Heart left ventricle (tissue), 16 donors: ENCODE measurements around the gene PDCD7. TPM values are rescaled to one million over a fixed set of nuclear protein-coding genes. Genes with fewer than 3 reads are reported as not detected.
"Not testable (repeated sequence)": the region's sequence is repeated elsewhere in the genome, so short reads cannot be mapped to it uniquely, and the experiment has no call there.

Experiments
- ATAC-seq, 4 donors: fragments of 200-7000 bp; cut with Tn5 transposase; one replicate each; pipeline ENCODE4 v1.9.1; 2020 to 2022; ENCODE audit warnings: moderate library complexity in 4 of 4, mild to moderate bottlenecking in 3 of 4, moderate number of reproducible peaks in 1 of 4
- DNase-seq, 5 donors: peaks; one replicate each; pipeline ENCODE4 v3.0.0-alpha.2; 2020
- H3K27ac ChIP-seq, 12 donors: fragments of 200-600 bp; sonication (generic) in 4 of 12; one replicate each; pipeline versions ENCODE4 v1.5.0 to v1.8.0; 2016 to 2022; ENCODE audit warnings: mild to moderate bottlenecking in 2 of 12
- H3K27me3 ChIP-seq, 9 donors: fragments of 200-600 bp; sonication (generic) in 2 of 9; one replicate each; pipeline versions ENCODE4 v1.5.1 to v1.8.0; 2016 to 2022; ENCODE audit warnings: mild to moderate bottlenecking in 3 of 9
- H3K36me3 ChIP-seq, 9 donors: fragments of 200-600 bp; sonication (generic) in 2 of 9; one replicate each; pipeline versions ENCODE4 v1.5.0 to v1.8.0; 2018 to 2022; ENCODE audit warnings: mild to moderate bottlenecking in 2 of 9
- H3K4me1 ChIP-seq, 12 donors: fragments of 200-600 bp; sonication (generic) in 4 of 12; one replicate each; pipeline versions ENCODE4 v1.5.0 to v1.8.0; 2016 to 2022; ENCODE audit warnings: mild to moderate bottlenecking in 3 of 12
- H3K4me3 ChIP-seq, 12 donors: fragments of 200-600 bp; sonication (generic) in 4 of 12; one replicate each; pipeline versions ENCODE4 v1.5.0 to v1.8.0; 2017 to 2022; ENCODE audit warnings: mild to moderate bottlenecking in 9 of 12, moderate library complexity in 4 of 12
- H3K9me3 ChIP-seq, 12 donors: fragments of 200-600 bp; sonication (generic) in 4 of 12; one replicate each; pipeline versions ENCODE4 v1.5.0 to v1.8.0; 2016 to 2022; ENCODE audit warnings: mild to moderate bottlenecking in 1 of 12
- POLR2A ChIP-seq, 2 donors: fragments of 450-650 bp; IDR thresholded peaks; one replicate each; pipeline ENCODE4 v1.6.1; 2017; ENCODE audit warnings: antibody characterized with exemption in 2 of 2, mild to moderate bottlenecking in 2 of 2, moderate library complexity in 2 of 2
- WGBS, 4 donors: extraction: QIAGEN DNeasy Blood & Tissue Kit in 2 of 4; methylation state at CpG; one replicate each; pipeline versions ENCODE4 v1.1.5 to v1.1.7; 2013 to 2018; 5-methylcytosine and 5-hydroxymethylcytosine counted together
- intact Hi-C, 10 donors: fragments of 100-400 bp; cut with DNase I; formaldehyde crosslinking; loops; one replicate each; pipeline versions ENCODE4 v1.11.1 to v1.14.2; 2022
- long read RNA-seq, 3 donors: library from polyadenylated mRNA; unstranded; transcript quantifications; one replicate each; pipeline ENCODE4 v2.0.0, GENCODE V29; 2020 to 2021
- polyA plus RNA-seq, 2 donors: library from polyadenylated mRNA; stranded (reverse); fragments of 200-250 nt; gene quantifications; one replicate each; pipeline ENCODE4 v1.2.3, GENCODE V29; 2013
- total RNA-seq, 9 donors: library from RNA; depleted of rRNA in 2 of 9; stranded (reverse); fragments of >200 nt in 2 of 9; fragmentation: NEBNext Ultra II Directional in 3 of 9; extraction: Animal tissue kit (Norgen Biotek cat#: 25700) in 3 of 9; gene quantifications; one replicate each; pipeline versions ENCODE4 v1.1.0 to v1.2.4, GENCODE V29; 2016 to 2023
- TF ChIP-seq, protein P1 (sequence below), 12 donors: fragments of 200-600 bp; sonication (generic) in 4 of 12; IDR thresholded peaks; one replicate each; pipeline versions ENCODE4 v1.5.0 to v1.8.0; 2018 to 2022; ENCODE audit warnings: antibody characterized with exemption in 12 of 12, mild to moderate bottlenecking in 5 of 12
- donor health status: ischemic (EF 13 %, LVEDD 7.1; RV severe dilation, severe dysfunction).
- donor health status: healthy with polysubstance abuse.
- donor health status: DM: no; HTN: yes; CAD: no.
- donor health status: DM: no; HTN: no; CAD: no.
- donor health status: ischemic (EF 25% LVEDD 6.9; RV normal size, moderate dysfunction).
- donor health status: ischemic (EF 25% LVEDD 5.7; RV mildly dilated, moderate dysfunction).
- donor health status: healthy.
- donor health status: DM: yes; HTN: yes; CAD: no.
- donor health status: ischemic (EF 35%, LVEDD 5.7; RV mildly dilated, moderate dysfunction).
- donor health status: nonischemic (EF 11% LVEDD 7.7; RV severe dilation, severe dysfunction).
- donor health status: DM: yes; HTN: yes; CAD: no.
- donor health status: PGD.
- donor health status: ischemic (EF 29% LVEDD 5.4; RV normal size, mild dysfunction).
- donor health status: nonischemic (EF 23%, LVEDD 6.1; RV moderate dilation, normal function).

The PDCD7 gene
- 10 to 100 TPM in 8 of 9 donors, 1 to 10 TPM in 1; 9.5 to 21.9 (median 13.9) TPM for total RNA-seq
- polyA plus RNA-seq = 10 to 100 TPM; 10.6 to 11.1 TPM
- long read RNA-seq, donor 1, partial matches to known transcripts = 13 of 18 reads
- long read RNA-seq, donor 1, other reads (novel, unspliced or antisense) = 1 of 18 reads
- long read RNA-seq, donor 2, partial matches to known transcripts = 2 of 3 reads
- long read RNA-seq, donor 2, other reads (novel, unspliced or antisense) = 1 of 3 reads
- long read RNA-seq, donor 3, partial matches to known transcripts = 12 of 14 reads
- long read RNA-seq, donor 3, other reads (novel, unspliced or antisense) = 0 of 14 reads

DNA sequence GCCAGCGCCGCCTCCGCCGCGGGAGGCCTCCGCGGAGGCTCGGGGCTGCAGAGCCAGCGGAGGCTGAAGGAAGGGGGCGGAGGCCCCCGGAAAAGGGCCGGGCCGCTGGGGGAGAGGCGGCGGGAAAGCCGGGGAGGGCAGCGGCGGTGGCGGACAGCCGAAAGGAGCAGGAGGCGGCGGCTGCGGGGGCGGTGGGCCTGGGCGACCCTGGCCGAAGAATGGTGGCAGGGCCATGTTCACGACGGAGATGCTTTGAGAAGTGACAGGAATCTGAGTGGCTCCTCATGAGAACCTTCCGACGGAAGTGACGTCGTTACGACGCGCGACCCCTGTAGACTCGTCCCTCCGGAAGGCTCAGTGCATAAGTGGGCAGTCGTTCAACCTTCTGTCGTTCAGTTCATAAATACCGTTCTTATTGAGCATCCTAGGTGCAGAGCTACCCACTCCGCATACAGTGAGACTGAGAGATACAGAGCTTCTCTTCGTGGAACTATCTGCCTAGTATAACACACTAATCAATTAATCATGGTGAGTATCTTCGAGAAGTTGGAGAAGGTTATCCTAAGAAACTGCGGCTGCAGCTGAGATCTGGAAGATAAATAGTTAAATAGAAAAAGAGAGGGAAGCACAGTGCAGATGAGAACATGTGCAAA lies at the start of gene PDCD7:
Gene PDCD7 (minus strand): TSS at position 261 of the 653 bp plus-strand sequence. CDS start 27 bp downstream, at position 234.
- no peaks in the 10 kb centered on the region for H3K27me3 ChIP-seq
- H3K4me1 ChIP-seq = peaks cover 0 to 33% (median 21%) of the 10 kb centered on the region in 12 donors
- H3K27ac ChIP-seq = peak within 1 kb of the TSS; percentile 55 to 90 (median 86)
- H3K4me3 ChIP-seq = peak within 1 kb of the TSS; percentile 70 to 93 (median 87)
- WGBS, 4 donors = 1 to 2% (median 2%) methylated on average over 41 to 45 of the region's 45 CpGs
- peak in 1 of 2 donors; percentile 69 for TF ChIP-seq POLR2A (IDR thresholded peaks at IDR 0.05)
- TF ChIP-seq, protein P1, sequence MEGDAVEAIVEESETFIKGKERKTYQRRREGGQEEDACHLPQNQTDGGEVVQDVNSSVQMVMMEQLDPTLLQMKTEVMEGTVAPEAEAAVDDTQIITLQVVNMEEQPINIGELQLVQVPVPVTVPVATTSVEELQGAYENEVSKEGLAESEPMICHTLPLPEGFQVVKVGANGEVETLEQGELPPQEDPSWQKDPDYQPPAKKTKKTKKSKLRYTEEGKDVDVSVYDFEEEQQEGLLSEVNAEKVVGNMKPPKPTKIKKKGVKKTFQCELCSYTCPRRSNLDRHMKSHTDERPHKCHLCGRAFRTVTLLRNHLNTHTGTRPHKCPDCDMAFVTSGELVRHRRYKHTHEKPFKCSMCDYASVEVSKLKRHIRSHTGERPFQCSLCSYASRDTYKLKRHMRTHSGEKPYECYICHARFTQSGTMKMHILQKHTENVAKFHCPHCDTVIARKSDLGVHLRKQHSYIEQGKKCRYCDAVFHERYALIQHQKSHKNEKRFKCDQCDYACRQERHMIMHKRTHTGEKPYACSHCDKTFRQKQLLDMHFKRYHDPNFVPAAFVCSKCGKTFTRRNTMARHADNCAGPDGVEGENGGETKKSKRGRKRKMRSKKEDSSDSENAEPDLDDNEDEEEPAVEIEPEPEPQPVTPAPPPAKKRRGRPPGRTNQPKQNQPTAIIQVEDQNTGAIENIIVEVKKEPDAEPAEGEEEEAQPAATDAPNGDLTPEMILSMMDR (IDR thresholded peaks at IDR 0.05) = no peak
- ATAC-seq (peak; percentile 88 to 97 (median 96)), DNase-seq (peak; percentile 87 to 94 (median 90))
- no peaks in the 10 kb centered on the region for H3K9me3 ChIP-seq
- peaks cover 0 to 28% (median 14%) of the 10 kb centered on the region in 9 donors for H3K36me3 ChIP-seq
- intact Hi-C loops = loop anchor here in 1 of 10 donors (5.0 kb wide), 1 partner anchor 49 kb away; no protein-coding TSS in a partner anchor

GRCh38 chr15:65182538-65182937 lies 48.9 kb upstream of the PDCD7 start:
- intact Hi-C loops = loop anchor here in 1 of 10 donors (5.0 kb wide), 1 partner anchor 50 kb away; the partner anchor contains the start of gene PDCD7
- DNase-seq = no peak
- H3K27ac ChIP-seq = no peak overlapping the region

GRCh38 chr15:65181582-65182353 lies 48.2 kb upstream of the PDCD7 start:
- peaks cover 0 to 36% (median 18%) of the 10 kb centered on the region in 12 donors for H3K4me1 ChIP-seq
- WGBS, 4 donors = 86 to 92% (median 90%) methylated on average over 15 of the region's 15 CpGs
- H3K36me3 ChIP-seq = peaks cover 0 to 46% (median 35%) of the 10 kb centered on the region in 9 donors
- H3K4me3 ChIP-seq, DNase-seq, H3K27ac ChIP-seq, ATAC-seq, H3K27me3 ChIP-seq, H3K9me3 ChIP-seq: not testable (repeated sequence)
- intact Hi-C loops = loop anchor here in 1 of 10 donors (5.0 kb wide), 1 partner anchor 49 kb away; the partner anchor contains the start of gene PDCD7

More at GRCh38 chr15:65182538-65182937, 48.9 kb upstream of the PDCD7 start:
- H3K9me3 ChIP-seq = no peaks in the 10 kb centered on the region
- peaks cover 0 to 38% (median 28%) of the 10 kb centered on the region in 9 donors for H3K36me3 ChIP-seq
- peak overlapping the region in 1 of 12 donors; percentile 92 for H3K4me3 ChIP-seq
- TF ChIP-seq, protein P1 (IDR thresholded peaks at IDR 0.05) = no peak
- no peak for TF ChIP-seq POLR2A (IDR thresholded peaks at IDR 0.05)
- WGBS, 4 donors = 75 to 82% (median 80%) methylated on average over 4 of the region's 4 CpGs
- no peaks in the 10 kb centered on the region for H3K27me3 ChIP-seq
- peaks cover 0 to 36% (median 18%) of the 10 kb centered on the region in 12 donors for H3K4me1 ChIP-seq
- no peak for ATAC-seq

DNA sequence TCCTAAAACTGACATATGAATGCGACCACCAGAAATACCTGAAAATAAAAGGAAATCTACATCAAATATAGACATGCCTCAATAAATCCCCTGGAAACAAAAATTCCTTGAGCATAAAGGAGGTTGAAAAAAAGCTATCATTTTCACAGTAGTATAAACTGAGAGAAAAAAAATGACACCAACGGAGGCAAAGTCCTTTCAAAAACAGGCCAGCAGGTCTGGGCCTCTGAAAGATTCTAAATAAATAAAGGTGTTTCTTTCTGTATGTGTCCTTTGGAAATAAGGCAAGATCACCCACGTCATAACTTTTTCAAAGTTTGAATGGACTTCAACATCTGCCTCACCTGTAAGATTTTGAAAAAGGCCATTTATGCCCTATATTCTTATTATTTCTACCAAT lies 46.6 kb upstream of the PDCD7 start:
- no peak for ATAC-seq
- intact Hi-C loops = loop anchor here in 1 of 10 donors (5.0 kb wide), 1 partner anchor 48 kb away; the partner anchor contains the start of gene PDCD7
- H3K9me3 ChIP-seq = no peaks in the 10 kb centered on the region
- no peak for DNase-seq
- H3K27ac ChIP-seq = no peak overlapping the region
- no peaks in the 10 kb centered on the region for H3K27me3 ChIP-seq
- peaks cover 0 to 32% (median 16%) of the 10 kb centered on the region in 12 donors for H3K4me1 ChIP-seq
- no peak for TF ChIP-seq POLR2A (IDR thresholded peaks at IDR 0.05)
- H3K36me3 ChIP-seq = peaks cover 0 to 62% (median 51%) of the 10 kb centered on the region in 9 donors
- 92 to 97% (median 95%) methylated on average over 3 of the region's 3 CpGs for WGBS, 4 donors
- no peak overlapping the region for H3K4me3 ChIP-seq
